ENCODE results near the gene BRICD5.

Gene BRICD5

GRCh38 chr16:2196981-2197511 is 13.6 kb downstream of the BRICD5 start:
- no peak for DNase-seq

GRCh38 chr16:2196162-2196980 is 14.3 kb downstream of the BRICD5 start, which contains the start of gene CASKIN1:
CASKIN1 (minus strand) TSS chr16:2196605; CDS start chr16:2196432, 173 bp downstream.
- no peak for DNase-seq

DNA sequence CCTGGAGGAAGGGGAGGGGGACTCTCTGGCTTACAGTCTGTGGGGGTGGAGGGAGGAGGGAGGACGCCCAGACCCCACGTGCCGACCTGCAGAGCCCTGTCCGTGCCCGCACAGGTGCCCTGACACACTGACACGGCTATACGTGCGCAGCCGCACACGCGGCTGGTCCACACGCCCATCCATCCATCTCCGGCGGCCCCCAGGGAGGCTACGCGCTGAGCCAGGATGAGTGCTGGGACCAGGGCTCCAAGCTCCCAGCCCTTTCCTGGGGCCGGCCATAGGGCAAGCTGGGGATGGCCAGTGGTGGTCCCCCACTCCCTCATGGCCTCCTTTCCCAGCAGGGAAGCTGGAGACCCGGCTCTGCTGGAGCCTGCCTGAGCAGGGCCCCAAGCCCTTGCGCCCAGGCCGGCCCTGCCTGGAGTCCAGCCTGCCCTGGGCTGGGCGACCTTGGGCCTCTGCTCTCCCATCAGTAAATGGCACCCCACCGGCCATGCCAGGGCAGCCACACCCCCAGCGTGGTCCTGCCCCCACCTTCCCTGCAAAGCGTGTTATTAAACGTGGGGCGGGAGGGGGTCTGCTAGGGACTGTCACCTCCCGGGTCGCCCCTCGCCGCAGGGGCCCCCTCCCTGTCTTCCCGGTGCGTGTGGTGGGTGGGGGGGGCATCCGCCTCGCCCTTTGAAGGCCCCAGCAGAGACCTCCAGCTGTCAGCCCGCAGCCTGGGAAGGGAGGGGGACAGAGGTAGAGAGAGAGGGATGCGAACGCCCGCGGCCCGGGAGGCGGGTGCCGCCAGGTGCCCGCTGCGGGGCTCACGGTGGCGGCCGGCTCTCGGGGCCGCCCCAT is 15.1 kb downstream of the BRICD5 start:
- no peak for DNase-seq

DNA sequence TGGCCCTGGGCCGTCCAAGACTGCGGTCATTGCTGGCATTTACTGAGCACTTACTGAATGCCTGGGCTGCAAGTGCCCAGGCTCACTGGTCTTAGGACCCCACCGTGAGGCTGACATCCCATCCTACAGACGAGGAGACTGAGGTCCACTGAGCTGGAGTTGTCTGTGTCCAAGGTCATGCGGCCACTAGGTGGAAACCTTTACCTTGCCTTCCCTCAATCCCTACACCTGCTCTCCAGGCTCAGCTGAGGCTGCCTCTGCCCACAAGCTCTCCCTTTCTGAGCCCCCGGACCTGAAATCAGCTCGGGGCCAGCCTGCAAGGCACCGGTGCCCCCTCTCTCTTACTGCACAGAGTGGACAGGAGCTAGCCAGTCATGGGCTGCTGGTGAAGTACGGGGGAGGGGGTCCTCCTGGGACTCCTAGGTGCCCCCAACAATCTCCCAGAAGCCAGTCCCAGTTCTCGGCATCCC is 15.8 kb downstream of the BRICD5 start:
- DNase-seq = peak; percentile 41

DNA sequence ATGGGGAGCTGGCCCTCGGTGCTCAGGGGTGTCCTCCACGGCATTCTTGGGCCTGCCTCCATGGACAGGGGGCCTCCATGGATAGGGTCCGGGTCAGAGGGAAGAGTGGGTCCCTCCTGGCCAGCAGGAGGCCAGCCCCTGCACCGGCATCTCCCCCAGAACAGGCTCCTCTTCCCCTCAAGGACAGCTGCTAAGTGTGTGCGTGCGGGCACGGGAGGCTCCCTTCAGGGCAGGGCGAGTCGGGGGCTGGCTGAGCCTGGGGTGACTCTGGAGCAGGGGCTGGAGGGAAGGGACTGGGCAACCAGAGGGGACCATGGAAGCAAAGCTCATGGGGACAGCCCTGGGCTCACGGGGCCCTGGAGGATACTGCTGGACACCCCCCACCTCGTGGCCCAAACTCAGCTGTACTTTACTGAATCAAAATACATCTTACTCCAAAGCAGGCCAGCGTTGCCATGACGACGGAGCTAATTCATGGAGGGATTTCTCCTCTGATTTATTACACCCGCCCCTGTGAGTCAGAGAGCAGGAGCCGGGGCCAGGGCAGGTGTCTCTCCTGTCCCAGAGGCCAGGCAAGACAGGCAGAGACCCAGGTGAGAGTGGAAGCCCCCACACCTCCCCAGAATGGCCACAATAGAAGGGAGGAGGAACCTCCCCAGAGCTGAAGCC is 16.4 kb downstream of the BRICD5 start:
- no peak for DNase-seq

- no peak for DNase-seq
Measured at GRCh38 chr16:2191446-2191706, 19.3 kb downstream of the BRICD5 start.

GRCh38 chr16:2190659-2191445 is 19.8 kb downstream of the BRICD5 start:
- DNase-seq = no peak

DNA sequence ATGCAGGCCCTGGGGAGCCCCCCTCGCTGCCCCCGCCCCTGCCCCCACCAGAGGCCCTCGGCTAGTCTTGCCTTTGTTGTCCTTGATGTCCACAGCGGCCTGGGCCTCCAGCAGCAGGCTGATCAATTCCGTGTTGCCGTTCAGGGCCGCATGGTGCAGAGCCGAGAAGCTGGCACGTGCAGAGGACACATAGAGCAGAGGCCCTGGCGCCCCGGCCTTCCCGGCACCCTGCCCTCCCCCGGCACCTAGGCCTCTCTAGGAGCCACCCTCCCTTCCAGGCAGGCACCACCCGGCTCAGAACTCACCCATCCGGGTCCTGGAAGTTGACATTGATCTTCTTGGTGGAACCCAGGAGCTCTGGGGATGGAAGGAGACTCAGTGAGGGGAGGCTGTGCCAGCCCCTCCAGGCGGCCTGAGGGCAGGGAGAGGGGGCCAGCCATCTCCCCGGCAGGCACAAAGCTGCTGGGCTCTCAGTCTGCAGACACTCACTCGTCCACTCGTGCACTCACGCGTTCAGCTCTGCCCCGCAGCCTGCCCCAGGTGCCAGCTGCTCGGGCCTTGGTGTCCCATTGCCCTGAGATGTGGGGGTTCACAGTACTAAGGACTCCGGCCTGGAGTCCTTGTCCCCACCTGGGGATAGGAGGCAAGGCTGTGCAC is 20.5 kb downstream of the BRICD5 start:
- DNase-seq = no peak

GRCh38 chr16:2189252-2189893 is 21.3 kb downstream of the BRICD5 start:
- DNase-seq = no peak

- DNase-seq = no peak
Measured at GRCh38 chr16:2188395-2188794, 22.3 kb downstream of the BRICD5 start.

- DNase-seq = no peak
Measured at GRCh38 chr16:2187212-2187611, 23.5 kb downstream of the BRICD5 start.

DNA sequence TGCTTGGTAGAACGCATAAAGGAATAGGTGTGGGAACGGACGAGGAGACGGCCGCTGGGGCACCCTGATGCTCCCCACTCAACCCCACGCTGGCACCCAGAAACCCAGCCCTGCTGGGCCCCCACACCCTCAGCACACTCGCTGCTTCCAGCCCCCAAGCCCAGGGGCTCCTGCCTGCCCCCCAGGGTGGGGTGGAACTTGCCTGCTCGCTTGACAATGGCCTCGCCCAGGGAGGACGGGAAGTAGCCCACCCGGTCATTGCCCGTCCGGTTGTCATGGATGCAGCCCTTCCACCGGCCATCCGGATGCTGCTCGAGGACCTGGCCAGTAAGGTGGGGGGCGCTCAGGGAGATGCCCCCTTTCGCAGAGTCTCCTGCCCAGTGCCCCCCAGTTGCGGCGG is 24.2 kb downstream of the BRICD5 start:
- no peak for DNase-seq

- DNase-seq = no peak
Measured at GRCh38 chr16:2186064-2186463, 24.6 kb downstream of the BRICD5 start.

DNA sequence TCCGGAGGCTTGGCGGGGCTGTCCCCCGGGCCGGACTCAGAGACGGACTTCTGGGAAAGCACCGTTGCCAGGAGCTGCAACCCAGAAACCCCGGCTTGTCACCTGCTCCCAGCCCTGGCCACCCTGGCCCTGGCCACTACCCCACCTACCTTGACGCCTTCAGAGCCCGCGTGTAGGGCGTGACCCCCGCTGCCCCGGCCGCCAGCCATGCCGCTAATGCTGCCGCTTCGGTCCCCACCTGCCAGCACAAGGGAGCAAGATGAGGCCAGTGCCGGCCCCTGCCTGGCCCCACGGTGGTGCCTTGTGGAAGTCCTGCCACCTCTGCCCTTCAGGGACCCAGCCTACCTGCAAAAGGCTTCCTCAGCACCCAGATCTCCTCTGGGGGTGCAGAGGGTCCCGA is 25.7 kb downstream of the BRICD5 start:
- no peak for DNase-seq

DNA sequence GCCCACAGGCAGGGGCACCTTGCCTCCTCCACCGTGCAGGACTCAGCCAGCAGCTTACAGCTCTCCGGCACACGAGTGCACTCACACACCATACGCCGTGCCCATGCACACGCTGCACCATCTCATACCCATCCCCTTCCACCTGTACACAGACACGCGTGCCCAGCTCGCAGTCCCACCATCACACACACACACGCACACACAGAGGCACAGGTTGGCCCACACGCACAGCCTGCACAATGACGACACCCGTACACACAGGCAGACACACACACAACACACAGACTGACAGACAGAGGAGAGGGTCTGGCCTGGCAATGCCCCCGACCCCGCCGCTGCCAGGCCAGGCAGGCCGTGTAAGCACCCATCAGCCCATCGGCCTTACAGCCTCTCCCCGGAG is 26.3 kb downstream of the BRICD5 start:
- DNase-seq = no peak

GRCh38 chr16:2183671-2184070 is 27.0 kb downstream of the BRICD5 start:
- DNase-seq = no peak

GRCh38 chr16:2181952-2182351 is 28.7 kb downstream of the BRICD5 start:
- DNase-seq = no peak

GRCh38 chr16:2180962-2181923 is 29.4 kb downstream of the BRICD5 start:
- DNase-seq = no peak

DNA sequence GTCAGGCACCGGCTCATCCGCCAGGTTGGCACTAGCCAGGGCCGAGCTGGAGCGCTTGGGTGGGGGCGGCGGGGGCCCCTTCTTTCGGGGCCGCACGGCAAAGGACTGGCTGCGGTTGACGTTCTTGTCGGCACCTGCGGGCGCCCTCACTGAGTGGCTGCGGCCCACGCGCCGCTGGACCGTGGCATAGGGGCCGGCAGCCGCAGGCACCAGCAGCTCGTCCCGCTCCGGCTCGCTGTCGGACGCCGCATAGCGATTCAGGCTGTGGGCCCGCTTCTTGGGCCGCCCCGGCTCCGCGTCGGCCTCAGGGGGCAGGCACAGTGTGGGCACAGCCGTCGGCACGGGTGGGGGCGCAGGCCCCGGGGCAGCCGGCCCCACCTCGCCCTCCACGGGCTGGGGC is 30.2 kb downstream of the BRICD5 start:
- no peak for DNase-seq

- no peak for DNase-seq
Measured at GRCh38 chr16:2179576-2179975, 31.1 kb downstream of the BRICD5 start.
